Right lobe of liver (tissue), 4 donors: ENCODE data around the gene CFAP46.

ENCODE experiments used
- POLR2A ChIP-seq: fragments of 450-650 bp; IDR thresholded peaks from one replicate; pipeline ENCODE4 v1.6.1; 2017; ENCODE audit warnings: antibody characterized with exemption, mild to moderate bottlenecking
- TF ChIP-seq, protein P1 (sequence below), 4 donors: fragments of 200-600 bp in 3 of 4; fragments of 450-650 bp in 1 of 4; IDR thresholded peaks; one replicate each; pipeline versions ENCODE4 v1.5.1 to v1.8.0; 2016 to 2022; ENCODE audit warnings: antibody characterized with exemption in 4 of 4, mild to moderate bottlenecking in 2 of 4
- donor health status: DM: no; HTN: no; CAD: no.
- donor health status: DM: no; HTN: no; CAD: no.
- donor health status: DM: no; HTN: yes; CAD: no.

DNA sequence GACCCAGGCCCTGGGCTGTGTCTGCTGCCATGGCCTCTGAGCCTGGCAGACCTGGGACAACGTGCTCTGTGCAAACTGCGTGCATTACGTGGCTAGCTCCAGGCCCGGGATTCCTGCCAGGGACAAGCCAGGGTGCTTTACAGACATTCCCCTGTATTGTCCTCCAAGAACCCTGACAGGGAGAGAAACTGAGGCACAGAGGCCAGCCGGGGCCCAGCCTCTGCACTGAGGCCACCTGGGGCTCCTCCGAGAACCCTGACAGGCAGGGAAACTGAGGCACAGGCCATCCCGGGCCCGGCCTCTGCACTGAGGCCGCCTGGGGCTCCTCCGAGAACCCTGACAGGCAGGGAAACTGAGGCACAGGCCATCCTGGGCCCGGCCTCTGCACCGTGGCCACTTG, 64.9 kb downstream of the CFAP46 start:
- TF ChIP-seq, protein P1, sequence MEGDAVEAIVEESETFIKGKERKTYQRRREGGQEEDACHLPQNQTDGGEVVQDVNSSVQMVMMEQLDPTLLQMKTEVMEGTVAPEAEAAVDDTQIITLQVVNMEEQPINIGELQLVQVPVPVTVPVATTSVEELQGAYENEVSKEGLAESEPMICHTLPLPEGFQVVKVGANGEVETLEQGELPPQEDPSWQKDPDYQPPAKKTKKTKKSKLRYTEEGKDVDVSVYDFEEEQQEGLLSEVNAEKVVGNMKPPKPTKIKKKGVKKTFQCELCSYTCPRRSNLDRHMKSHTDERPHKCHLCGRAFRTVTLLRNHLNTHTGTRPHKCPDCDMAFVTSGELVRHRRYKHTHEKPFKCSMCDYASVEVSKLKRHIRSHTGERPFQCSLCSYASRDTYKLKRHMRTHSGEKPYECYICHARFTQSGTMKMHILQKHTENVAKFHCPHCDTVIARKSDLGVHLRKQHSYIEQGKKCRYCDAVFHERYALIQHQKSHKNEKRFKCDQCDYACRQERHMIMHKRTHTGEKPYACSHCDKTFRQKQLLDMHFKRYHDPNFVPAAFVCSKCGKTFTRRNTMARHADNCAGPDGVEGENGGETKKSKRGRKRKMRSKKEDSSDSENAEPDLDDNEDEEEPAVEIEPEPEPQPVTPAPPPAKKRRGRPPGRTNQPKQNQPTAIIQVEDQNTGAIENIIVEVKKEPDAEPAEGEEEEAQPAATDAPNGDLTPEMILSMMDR (IDR thresholded peaks at IDR 0.05) = no peak
- TF ChIP-seq POLR2A = no peak
